Measurements from ENCODE around the gene PIGBOS1.
A peak's percentile ranks its signal among the peaks of the same experiment; 100 is the strongest.
"Not testable (repeated sequence)": the region's sequence is repeated elsewhere in the genome, so short reads cannot be mapped to it uniquely, and the experiment has no call there.

Gene PIGBOS1

DNA sequence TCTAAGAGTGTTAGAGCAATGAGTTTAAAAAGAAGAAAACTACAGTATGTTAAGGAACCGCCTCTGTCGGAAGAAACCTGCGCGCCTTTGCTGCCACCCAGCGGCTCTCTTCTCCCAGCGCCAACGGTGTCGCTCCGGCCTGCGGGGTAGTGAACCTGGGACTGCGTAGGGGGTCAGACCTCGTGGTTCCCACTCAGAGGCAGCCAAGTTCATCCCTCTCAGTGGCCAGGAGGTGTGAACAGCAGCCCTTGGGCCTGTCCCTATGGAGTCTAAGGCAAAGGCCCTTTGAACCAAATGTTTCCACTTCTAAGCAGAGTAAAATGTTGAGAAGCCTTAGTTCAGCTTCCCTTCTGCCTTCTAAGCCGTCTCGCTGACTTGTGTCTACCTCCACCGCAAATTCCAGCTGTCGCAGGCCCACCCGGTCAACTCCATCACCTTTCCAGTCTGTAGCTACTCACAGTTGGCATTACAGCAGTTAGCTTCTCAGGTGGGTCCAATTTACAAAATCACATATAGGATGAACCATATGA lies 28.3 kb downstream of the PIGBOS1 start:
- TF ChIP-seq, protein P1, sequence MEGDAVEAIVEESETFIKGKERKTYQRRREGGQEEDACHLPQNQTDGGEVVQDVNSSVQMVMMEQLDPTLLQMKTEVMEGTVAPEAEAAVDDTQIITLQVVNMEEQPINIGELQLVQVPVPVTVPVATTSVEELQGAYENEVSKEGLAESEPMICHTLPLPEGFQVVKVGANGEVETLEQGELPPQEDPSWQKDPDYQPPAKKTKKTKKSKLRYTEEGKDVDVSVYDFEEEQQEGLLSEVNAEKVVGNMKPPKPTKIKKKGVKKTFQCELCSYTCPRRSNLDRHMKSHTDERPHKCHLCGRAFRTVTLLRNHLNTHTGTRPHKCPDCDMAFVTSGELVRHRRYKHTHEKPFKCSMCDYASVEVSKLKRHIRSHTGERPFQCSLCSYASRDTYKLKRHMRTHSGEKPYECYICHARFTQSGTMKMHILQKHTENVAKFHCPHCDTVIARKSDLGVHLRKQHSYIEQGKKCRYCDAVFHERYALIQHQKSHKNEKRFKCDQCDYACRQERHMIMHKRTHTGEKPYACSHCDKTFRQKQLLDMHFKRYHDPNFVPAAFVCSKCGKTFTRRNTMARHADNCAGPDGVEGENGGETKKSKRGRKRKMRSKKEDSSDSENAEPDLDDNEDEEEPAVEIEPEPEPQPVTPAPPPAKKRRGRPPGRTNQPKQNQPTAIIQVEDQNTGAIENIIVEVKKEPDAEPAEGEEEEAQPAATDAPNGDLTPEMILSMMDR (conservative IDR thresholded peaks at IDR 0.05) = peak; percentile 96
- TF ChIP-seq ZFX (IDR thresholded peaks at IDR 0.05) = no peak
- peak overlapping the region; percentile 72 for H3K27ac ChIP-seq

DNA sequence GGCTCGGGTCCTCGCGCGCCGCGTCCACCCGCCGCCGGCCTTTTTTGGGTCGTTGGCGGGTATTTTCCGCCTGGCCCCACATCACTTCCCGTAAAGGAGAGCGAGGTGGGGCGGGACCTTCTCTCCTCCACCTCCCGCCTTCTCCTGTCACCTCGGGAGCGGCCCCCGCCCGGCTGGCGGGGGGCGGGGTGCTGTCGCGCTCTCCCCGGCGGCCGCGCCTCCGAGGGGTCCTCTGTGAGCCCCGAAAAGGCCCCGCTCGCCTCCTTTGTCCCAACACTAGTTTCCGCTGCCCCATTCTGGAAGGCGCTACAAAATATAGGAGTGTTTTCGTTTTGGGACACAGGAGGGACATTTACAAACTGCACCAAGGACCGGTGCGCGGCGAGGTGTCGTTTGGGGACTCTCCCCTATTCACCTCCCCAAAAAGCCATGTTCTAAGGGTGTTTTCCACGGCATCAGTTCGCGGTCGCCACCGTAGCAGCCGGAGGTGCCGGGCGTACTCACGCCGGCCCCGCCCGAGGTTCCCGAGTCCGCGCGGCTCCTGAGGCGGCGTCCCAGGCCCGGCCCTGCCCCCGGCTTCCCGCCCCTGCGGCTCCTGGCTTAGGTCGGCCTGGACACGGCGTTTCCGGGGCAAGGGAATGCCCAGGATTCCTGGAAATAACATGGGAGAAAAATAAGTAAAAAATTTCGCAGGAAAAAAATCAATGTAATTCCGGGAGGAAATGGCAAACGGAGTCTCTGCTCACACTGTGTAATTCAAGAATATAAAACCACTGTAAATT lies 29.0 kb downstream of the PIGBOS1 start, which contains the start of gene RAB27A:
RAB27A (minus strand) TSS at position 68 of the 782 bp plus-strand sequence. CDS start 54,879 bp downstream, outside the sequence.
- no peak for TF ChIP-seq ZFX (IDR thresholded peaks at IDR 0.05)
- TF ChIP-seq, protein P1 (conservative IDR thresholded peaks at IDR 0.05) = no peak
- peak within 1 kb of the TSS; percentile 72 for H3K27ac ChIP-seq

DNA sequence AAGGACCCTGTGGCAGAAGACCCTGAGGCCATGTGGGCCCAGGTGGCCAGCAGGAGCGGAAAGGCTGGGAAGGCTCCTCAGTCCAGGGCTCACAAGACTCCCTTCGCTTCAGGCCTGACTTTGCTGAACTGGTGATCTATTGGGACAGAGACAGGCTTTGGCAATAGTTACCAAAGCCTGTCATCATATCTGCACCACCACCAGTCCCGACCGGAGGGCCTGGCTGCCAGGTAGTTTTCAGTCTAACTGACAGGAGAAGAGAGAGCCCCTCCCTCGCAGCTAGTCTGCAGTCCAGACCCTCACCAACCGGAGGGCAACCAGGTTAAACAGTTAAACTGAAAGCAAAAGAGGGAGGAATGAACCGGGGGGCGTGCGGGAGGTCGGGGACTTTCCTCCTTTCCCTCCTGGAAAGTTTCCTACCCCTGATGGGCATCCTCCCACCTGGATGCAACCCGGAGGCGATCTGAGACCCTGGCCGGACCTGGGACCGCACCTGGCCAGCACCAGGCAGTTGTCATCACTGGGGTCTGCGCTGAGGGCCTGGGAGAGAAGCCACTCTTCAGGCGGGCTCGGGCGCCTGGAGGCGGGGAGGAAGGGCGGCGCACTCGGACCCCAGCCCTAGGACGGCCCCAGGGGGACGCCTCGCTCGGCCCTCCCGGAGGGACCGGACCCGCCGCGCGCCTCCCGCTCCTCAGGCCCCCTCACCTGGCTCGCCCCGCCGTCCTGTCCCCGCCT lies 29.7 kb downstream of the PIGBOS1 start:
- TF ChIP-seq, protein P1 (conservative IDR thresholded peaks at IDR 0.05) = no peak
- TF ChIP-seq ZFX (IDR thresholded peaks at IDR 0.05) = no peak; the same call in 1 of the 2 replicates
- H3K27ac ChIP-seq = peak overlapping the region; percentile 72

DNA sequence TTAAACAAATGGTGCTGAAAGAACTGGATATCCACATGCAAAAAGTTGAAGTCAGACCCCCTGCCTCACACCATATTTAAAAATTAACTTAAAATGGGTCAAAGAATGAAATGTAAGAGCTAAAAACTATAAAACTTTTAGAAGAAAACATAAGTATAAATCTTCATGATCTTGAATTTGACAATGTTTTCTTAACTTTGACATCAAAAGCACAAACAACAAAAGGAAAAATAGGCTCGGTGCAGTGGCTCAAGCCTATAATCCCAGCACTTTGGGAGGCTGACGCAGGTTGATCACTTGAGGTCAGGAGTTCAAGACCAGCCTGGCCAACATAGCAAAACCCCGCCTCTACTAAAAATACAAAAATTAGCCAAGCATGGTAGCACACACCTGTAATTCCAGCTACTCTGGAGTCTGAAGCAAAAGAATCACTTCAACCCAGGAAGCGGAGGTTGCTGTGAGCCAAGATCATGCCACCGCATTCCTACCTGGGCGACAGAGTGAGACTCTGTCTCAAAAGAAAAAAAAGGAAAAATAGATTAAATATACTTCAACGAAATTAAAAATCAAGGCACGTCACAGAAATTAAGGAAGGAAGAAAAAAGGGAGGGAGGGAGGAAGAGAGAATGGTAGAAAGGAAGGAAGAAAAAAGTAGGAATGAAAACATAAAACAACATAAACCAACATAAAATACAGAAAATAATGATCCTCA lies 30.8 kb downstream of the PIGBOS1 start:
- no peak for TF ChIP-seq ZFX (IDR thresholded peaks at IDR 0.05)
- TF ChIP-seq, protein P1 (conservative IDR thresholded peaks at IDR 0.05) = no peak
- H3K27ac ChIP-seq = no peak overlapping the region

DNA sequence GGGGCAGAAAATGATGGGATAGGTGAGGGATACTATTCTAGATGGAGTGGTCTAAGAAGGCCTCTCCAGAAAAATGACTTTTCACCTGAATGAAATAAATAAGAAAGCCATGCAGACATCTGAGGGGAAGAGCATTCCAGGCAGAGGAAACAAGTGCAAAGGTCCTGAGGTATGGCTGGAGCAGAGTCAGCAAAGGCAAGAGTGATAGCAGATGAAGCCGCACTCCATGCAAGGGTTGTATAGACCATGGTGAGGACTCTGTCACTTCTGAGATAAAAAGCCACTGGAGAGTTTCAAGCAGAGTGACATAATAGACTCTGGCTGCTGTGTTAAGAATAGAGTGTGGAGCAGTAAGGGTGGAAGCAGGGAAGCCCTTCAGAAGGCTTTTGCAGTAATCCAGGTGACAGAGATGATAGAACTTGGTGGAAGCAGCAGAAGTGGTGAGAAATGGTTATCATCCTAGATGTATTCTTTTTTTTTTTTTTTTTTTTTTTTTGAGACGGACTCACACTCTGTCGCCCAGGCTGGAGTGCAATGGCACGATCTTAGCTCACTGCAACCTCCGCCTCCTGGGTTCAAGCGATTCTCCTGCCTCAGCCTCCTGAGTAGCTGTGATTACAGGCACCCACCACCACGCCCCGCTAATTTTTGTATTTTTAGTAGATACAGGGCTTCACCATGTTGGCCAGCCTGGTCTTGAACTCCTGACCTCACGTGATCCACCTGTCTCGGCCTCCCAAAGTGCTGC lies 32.3 kb downstream of the PIGBOS1 start:
- H3K27ac ChIP-seq = not testable (repeated sequence)

DNA sequence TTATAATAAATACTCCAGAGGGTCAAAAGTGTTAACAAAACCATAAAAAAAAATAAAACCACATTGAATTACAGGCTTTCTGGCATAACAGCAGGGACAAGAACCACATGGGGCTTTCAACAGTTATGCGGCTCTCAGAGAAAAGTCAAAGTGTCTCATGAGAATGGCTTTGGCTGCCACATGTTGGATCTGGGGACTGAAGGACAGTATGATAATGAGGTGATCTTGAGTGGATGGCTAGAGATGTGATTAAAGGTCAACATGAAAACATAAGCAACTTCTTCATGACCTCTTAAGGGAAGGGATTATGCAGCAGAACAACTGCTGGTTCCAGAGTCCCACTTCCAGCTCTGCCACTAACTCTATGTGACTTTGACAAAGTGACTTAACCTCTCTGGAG lies 34.5 kb downstream of the PIGBOS1 start:
- TF ChIP-seq ZFX (IDR thresholded peaks at IDR 0.05) = no peak
- no peak overlapping the region for H3K27ac ChIP-seq

DNA sequence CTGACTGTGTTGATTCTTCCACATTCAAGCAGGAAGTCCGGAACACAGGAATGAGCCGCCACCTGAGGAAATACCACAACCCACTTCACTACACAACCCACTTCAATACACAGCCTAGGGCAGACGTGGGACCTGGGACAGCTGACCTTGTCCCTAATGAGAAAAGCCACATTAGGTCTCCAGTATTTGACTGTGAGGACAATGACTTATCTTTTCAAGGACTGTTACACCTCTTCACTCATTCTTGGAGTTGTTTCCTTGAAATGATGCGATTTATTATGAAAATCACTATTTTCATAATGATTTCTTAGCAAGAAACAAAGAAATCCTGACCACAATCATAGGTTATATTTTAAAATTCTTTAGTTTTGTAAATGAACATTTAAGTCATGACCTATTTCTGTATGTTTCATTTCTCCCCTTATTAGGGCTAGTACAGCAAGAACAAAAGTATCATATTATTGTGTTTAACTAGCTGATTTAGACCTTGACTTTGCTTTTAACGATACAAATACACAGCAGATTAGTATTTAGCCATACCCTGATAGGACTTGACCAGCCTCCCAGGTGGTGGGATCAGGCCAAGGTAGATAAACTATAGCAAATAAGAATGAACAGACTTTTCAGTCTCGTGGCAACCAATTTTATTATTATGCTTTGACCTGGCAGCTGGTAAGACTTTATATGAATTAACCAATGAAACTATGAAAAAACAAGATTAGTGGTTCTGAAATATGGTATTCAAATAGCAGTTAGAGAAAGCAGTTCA lies 35.4 kb downstream of the PIGBOS1 start:
- TF ChIP-seq ZFX (IDR thresholded peaks at IDR 0.05) = no peak
- TF ChIP-seq, protein P1 (conservative IDR thresholded peaks at IDR 0.05) = no peak

More for the DNA sequence above, 35.4 kb downstream of the PIGBOS1 start:
- peak overlapping the region; percentile 58 for H3K27ac ChIP-seq

Data from C4-2B (cell line).